HepG2 (cell line): ENCODE measurements around the gene SPAG7. TPM values are rescaled to one million over a fixed set of nuclear protein-coding genes. Genes with fewer than 3 reads are reported as not detected.
A peak's percentile ranks its signal among the peaks of the same experiment; 100 is the strongest.

Experiments used
- ARHGAP35 ChIP-seq: sonication (generic); formaldehyde crosslinking; IDR thresholded peaks from 2 replicates; pipeline ENCODE4 v1.9.0; 2022; ENCODE audit warnings: mild to moderate bottlenecking, inconsistent platforms, moderate library complexity, missing genetic modification reagents, borderline replicate concordance
- EED ChIP-seq: sonication (generic); formaldehyde crosslinking; IDR thresholded peaks from 2 replicates; pipeline ENCODE4 v1.5.0; 2020; ENCODE audit warnings: mild to moderate bottlenecking, missing genetic modification reagents
- HMGXB3 ChIP-seq: sonication (generic); formaldehyde crosslinking; IDR thresholded peaks from 2 replicates; pipeline ENCODE4 v1.4.0; 2020; ENCODE audit warnings: missing genetic modification reagents, borderline replicate concordance
- MEIS2 ChIP-seq: sonication (generic); formaldehyde crosslinking; IDR thresholded peaks from 2 replicates; pipeline ENCODE4 v1.9.0; 2021; ENCODE audit warnings: mild to moderate bottlenecking, missing genetic modification reagents
- MIER2 ChIP-seq: IDR thresholded peaks from 2 replicates; pipeline ENCODE4 v1.6.1; 2016; ENCODE audit warnings: missing biosample characterization, missing genetic modification reagents
- MXD1 ChIP-seq: sonication (generic); formaldehyde crosslinking; IDR thresholded peaks from 2 replicates; pipeline ENCODE4 v1.4.0; 2020; ENCODE audit warnings: mild to moderate bottlenecking, missing genetic modification reagents
- MYNN ChIP-seq: sonication (generic); formaldehyde crosslinking; IDR thresholded peaks from 2 replicates; pipeline ENCODE4 v1.4.0; 2020; ENCODE audit warnings: mild to moderate bottlenecking, low read depth, missing genetic modification reagents
- NFE2L2 ChIP-seq: fragments of 150-350 bp; IDR thresholded peaks from 2 replicates; pipeline ENCODE4 v1.6.1; 2014; ENCODE audit warnings: low read length
- NR2C2 ChIP-seq: sonication (generic); formaldehyde crosslinking; IDR thresholded peaks from 2 replicates; pipeline ENCODE4 v1.4.0; 2020; ENCODE audit warnings: missing genetic modification reagents, mild to moderate bottlenecking, moderate library complexity, borderline replicate concordance
- SALL1 ChIP-seq: sonication (generic); formaldehyde crosslinking; IDR thresholded peaks from 2 replicates; pipeline ENCODE4 v1.8.0; 2022; ENCODE audit warnings: mild to moderate bottlenecking, missing genetic modification reagents
- SMAD3 ChIP-seq: sonication (generic); formaldehyde crosslinking; IDR thresholded peaks from 2 replicates; pipeline ENCODE4 v1.4.0; 2020; ENCODE audit warnings: missing genetic modification reagents
- TARDBP ChIP-seq: sonication (generic); formaldehyde crosslinking; IDR thresholded peaks from 2 replicates; pipeline ENCODE4 v1.8.0; 2022; ENCODE audit warnings: mild to moderate bottlenecking, missing genetic modification reagents
- TEAD2 ChIP-seq: sonication (generic); formaldehyde crosslinking; IDR thresholded peaks from 2 replicates; pipeline ENCODE4 v1.9.0; 2021; ENCODE audit warnings: missing genetic modification reagents
- THAP11 ChIP-seq: IDR thresholded peaks from 2 replicates; pipeline ENCODE4 v1.6.1; 2016; ENCODE audit warnings: missing biosample characterization, missing genetic modification reagents
- TIGD3 ChIP-seq: sonication (generic); formaldehyde crosslinking; IDR thresholded peaks from 2 replicates; pipeline ENCODE4 v1.5.1; 2020; ENCODE audit warnings: mild to moderate bottlenecking, missing genetic modification reagents, borderline replicate concordance
- ZBTB25 ChIP-seq: IDR thresholded peaks from 2 replicates; pipeline ENCODE4 v1.6.1; 2018; ENCODE audit warnings: missing genetic modification reagents
- ZBTB7A ChIP-seq: sonication (generic); formaldehyde crosslinking; IDR thresholded peaks from 2 replicates; pipeline ENCODE4 v1.8.0; 2022; ENCODE audit warnings: mild to moderate bottlenecking, missing genetic modification reagents
- ZFP62 ChIP-seq: sonication (generic); formaldehyde crosslinking; IDR thresholded peaks from 2 replicates; pipeline ENCODE4 v1.4.0; 2020; ENCODE audit warnings: missing genetic modification reagents
- ZNF460 ChIP-seq: sonication (generic); formaldehyde crosslinking; IDR thresholded peaks from 2 replicates; pipeline ENCODE4 v1.5.1; 2020; ENCODE audit warnings: missing genetic modification reagents, mild to moderate bottlenecking, borderline replicate concordance
- ZNF710 ChIP-seq: sonication (generic); formaldehyde crosslinking; IDR thresholded peaks from 2 replicates; pipeline ENCODE4 v1.5.0; 2020; ENCODE audit warnings: mild to moderate bottlenecking, missing genetic modification reagents, borderline replicate concordance
- polyA plus RNA-seq, 8 experiments: library from polyadenylated mRNA; depleted of rRNA in 3 of 8; stranded (reverse) in 7 of 8; unstranded in 1 of 8; fragments of >200 nt; fragmentation: Illumina TruSeq in 4 of 8; extraction: Trizol in 4 of 8; gene quantifications; 2 replicates each; pipeline versions ENCODE4 v1.2.1 to v1.2.3, GENCODE V29; 2011 to 2016; ENCODE audit warnings: low read depth in 4 of 8, missing spikeins in 1 of 8, mixed read lengths in 1 of 8; ENCODE audit not compliant: insufficient read depth in 1 of 8
- total RNA-seq, 5 experiments: library from RNA; depleted of rRNA; stranded (reverse); fragments of >200 nt; fragmentation: Illumina TruSeq; extraction: Trizol; gene quantifications; 2 replicates each; pipeline ENCODE4 v1.2.3, GENCODE V29; 2016; ENCODE audit warnings: low read depth in 1 of 5

Gene SPAG7
- total and polyA plus RNA-seq, 2 of the 13 experiments (the other 11 are each of a cell fraction or from before 2014, with no cell fraction given): 51.0 to 59.0 TPM

GRCh38 chr17:4966844-4967538, 626 bp downstream of the SPAG7 start (continued):
- peak; percentile 48 for TF ChIP-seq HMGXB3 (CRISPR knock-in tag)
- no peak for TF ChIP-seq SMAD3 (CRISPR knock-in tag)
- TF ChIP-seq ZBTB25: peak; percentile 14; the same call in 1 of the 2 replicates
- TF ChIP-seq THAP11 (CRISPR knock-in tag): peak; percentile 75; the same call in 1 of the 2 replicates
- 0 out of 2 replicates have a peak, but pooled peaks have one; percentile 71 for TF ChIP-seq ARHGAP35 (CRISPR knock-in tag)
- TF ChIP-seq EED: no peak
- TF ChIP-seq ZNF710 (CRISPR knock-in tag): no peak; the same call in 1 of the 2 replicates
- no peak; the same call in 1 of the 2 replicates for TF ChIP-seq TARDBP (CRISPR knock-in tag)
- 0 out of 2 replicates have a peak, but pooled peaks have one; percentile 31 for TF ChIP-seq MIER2 (CRISPR knock-in tag)
- TF ChIP-seq NFE2L2: no peak
- peak; percentile 55; the same call in 1 of the 2 replicates for TF ChIP-seq MXD1
- TF ChIP-seq NR2C2 (CRISPR knock-in tag): peak; percentile 46; the same call in 1 of the 2 replicates
- TF ChIP-seq MYNN (CRISPR knock-in tag): no peak
- TF ChIP-seq ZBTB7A (CRISPR knock-in tag): 0 out of 2 replicates have a peak, but pooled peaks have one; percentile 40
- TF ChIP-seq ZFP62 (CRISPR knock-in tag): no peak
- peak; percentile 88 for TF ChIP-seq TEAD2
- TF ChIP-seq ZNF460 (CRISPR knock-in tag): no peak
- peak; percentile 13 for TF ChIP-seq MEIS2 (CRISPR knock-in tag)
- peak; percentile 74; the same call in 1 of the 2 replicates for TF ChIP-seq TIGD3 (CRISPR knock-in tag)
- peak; percentile 50; the same call in 1 of the 2 replicates for TF ChIP-seq SALL1 (CRISPR knock-in tag)
